ENCODE measurements around the gene LRRC75A. TPM values are rescaled to one million over a fixed set of nuclear protein-coding genes. Genes with fewer than 3 reads are reported as not detected.
"Not testable (repeated sequence)": the region's sequence is repeated elsewhere in the genome, so short reads cannot be mapped to it uniquely, and the experiment has no call there.

The LRRC75A gene
- total and polyA plus RNA-seq, 2 of the 8 experiments (the other 6 are each of a cell fraction or from before 2014, with no cell fraction given), result 9.7 to 9.9 TPM

DNA sequence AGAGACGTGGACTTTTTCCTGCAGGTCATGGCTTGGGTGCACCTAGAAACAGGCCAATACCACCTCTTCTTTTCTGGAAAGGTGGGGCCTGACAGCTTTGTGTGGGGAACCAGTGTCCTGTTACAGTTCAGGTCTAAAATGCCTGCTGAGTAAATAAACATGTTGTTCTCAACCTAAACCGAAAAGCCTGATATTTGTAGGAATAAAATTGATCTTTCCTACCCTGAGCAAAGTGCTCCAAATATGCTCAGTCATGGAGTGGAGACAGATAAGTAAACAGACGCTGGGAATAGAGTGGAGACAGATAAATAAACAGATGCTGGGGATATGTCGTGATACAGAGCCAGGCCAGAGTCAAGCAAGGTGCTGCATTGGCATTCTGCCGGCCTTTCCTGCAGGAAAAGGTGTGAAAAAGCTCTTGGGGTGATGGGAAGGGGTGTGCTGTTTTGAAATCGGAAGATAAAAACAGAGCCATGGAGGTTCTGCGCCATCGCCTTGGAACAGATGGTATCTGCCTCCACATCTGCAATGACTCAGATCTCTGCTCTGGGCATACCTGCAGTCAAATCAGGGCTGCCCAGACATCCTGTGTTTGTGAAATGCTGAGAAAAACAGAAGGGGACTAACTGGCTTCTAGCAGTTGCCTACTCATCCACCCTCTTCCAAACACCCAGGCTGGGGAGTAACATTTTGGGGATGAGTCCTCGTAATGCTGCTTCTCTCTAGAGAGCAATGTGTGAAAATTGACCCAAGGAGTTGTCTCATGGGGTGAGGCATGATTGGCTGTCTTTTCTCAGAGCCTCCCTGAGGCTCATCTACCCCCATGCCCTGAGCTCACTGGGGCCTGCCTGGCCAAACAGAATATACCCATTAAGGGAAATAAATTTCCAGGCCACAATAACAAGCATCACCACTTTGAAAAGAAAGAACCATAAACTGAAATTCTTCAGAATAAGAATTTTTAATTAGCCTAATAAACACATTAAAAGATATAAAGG is 93.4 kb downstream of the LRRC75A start (continued):
- no peak for TF ChIP-seq NANOG (IDR thresholded peaks at IDR 0.05; ENCODE audit: insufficient read depth, low read depth, low read length, poor library complexity, severe bottlenecking)
- no peak for TF ChIP-seq TBP (IDR thresholded peaks at IDR 0.05; ENCODE audit: low read depth, low read length)
- no peak for TF ChIP-seq SAP30 (IDR thresholded peaks at IDR 0.05; ENCODE audit: insufficient read depth, insufficient replicate concordance, low read length)

DNA sequence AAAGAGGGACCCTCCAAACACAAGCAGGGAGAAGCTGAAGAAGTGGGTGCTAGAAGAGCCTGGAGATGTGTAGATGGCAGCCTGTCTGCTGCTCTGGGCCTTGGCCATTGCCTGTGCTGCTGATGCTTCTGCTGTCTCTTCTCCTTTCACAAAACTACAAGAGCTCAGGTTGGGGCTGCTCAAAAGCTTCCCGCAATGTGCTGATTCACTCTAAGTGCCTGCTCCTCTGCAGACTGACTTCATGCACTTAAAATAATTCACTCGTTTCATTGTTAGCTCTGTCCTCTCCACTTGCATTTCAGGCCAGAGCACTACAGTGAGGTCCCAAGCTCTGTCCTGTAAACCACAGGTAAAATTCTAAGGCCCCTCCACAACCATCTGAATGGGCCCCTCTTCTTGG is 95.3 kb downstream of the LRRC75A start:
- not testable (repeated sequence) for H3K27ac ChIP-seq (ENCODE audit: low read depth, low read length); H3K79me1 ChIP-seq (ENCODE audit: low read depth, low read length); H2BK120ac ChIP-seq (replicated peaks; ENCODE audit: low read depth, low read length); H3K9ac ChIP-seq (replicated peaks in 1 of 4; ENCODE audit: extremely low read depth in 1 of 4, low read depth in 3 of 4, low read length in 3 of 4); H3K14ac ChIP-seq (ENCODE audit: insufficient read length); FAIRE-seq; DNase-seq (ENCODE audit: low read depth in 1 of 2, low spot score in 2 of 2); H2AFZ ChIP-seq (ENCODE audit: low read length); H3K9me3 ChIP-seq (ENCODE audit: insufficient read depth in 2 of 2, low read depth in 1 of 2, low read length in 1 of 2); H3K18ac ChIP-seq (ENCODE audit: extremely low read depth, low read length); H3K23ac ChIP-seq (ENCODE audit: insufficient read length); H2BK5ac ChIP-seq (ENCODE audit: low read depth, low read length); H3K36me3 ChIP-seq (ENCODE audit: control insufficient read depth in 2 of 4, insufficient read depth in 4 of 4, low read length in 3 of 4); H4K5ac ChIP-seq (ENCODE audit: insufficient read length, low read depth, low read length); H3K4me3 ChIP-seq (ENCODE audit: extremely low read depth in 1 of 4, insufficient read depth in 2 of 4, low read depth in 3 of 4, low read length in 4 of 4); H2BK12ac ChIP-seq (ENCODE audit: low read depth, low read length); H3K79me2 ChIP-seq (ENCODE audit: control insufficient read depth in 1 of 2, insufficient read depth in 2 of 2, low read length in 2 of 2); H3K56ac ChIP-seq (replicated peaks; ENCODE audit: insufficient read length, low read depth, low read length); H4K91ac ChIP-seq (replicated peaks; ENCODE audit: insufficient read length, low read length); H4K20me1 ChIP-seq (replicated peaks in 1 of 2; ENCODE audit: control insufficient read depth in 1 of 2, insufficient read depth in 2 of 2, low read length in 2 of 2); H2BK15ac ChIP-seq (ENCODE audit: low read length); H3K4ac ChIP-seq (replicated peaks; ENCODE audit: insufficient read length, low read depth, low read length); H3K23me2 ChIP-seq (ENCODE audit: low read depth, low read length); H2AK5ac ChIP-seq (ENCODE audit: low read depth, low read length); H3K27me3 ChIP-seq (replicated peaks in 1 of 4; ENCODE audit: control insufficient read depth in 3 of 4, extremely low read depth in 1 of 4, insufficient read depth in 3 of 4, low read length in 3 of 4); H2BK20ac ChIP-seq (ENCODE audit: low read length); H3K4me2 ChIP-seq (ENCODE audit: insufficient read depth in 1 of 2, low read depth in 2 of 2, low read length in 2 of 2); H4K8ac ChIP-seq (ENCODE audit: extremely low read depth, insufficient read depth, low read length); H3K4me1 ChIP-seq (replicated peaks in 1 of 4; ENCODE audit: control insufficient read depth in 3 of 4, insufficient read depth in 4 of 4, low read length in 3 of 4)
- POLR2A ChIA-PET (ENCODE audit: partially characterized antibody), result interaction anchor here (1.1 to 4.2 kb wide), 3 partner anchors 11 to 47 kb away, joined by 4 to 12 read pairs (median 7); partner anchors contain the start of gene UBB
- CTCF ChIA-PET (ENCODE audit: partially characterized antibody), result interaction anchor here (0.6 to 2.3 kb wide), 4 partner anchors 9 to 123 kb away, joined by 3 to 10 read pairs (median 4); partner anchors contain the start of gene TRPV2
- WGBS, 2 experiments (ENCODE audit: extremely low coverage in 1 of 2, insufficient coverage in 1 of 2, insufficient read length in 1 of 2, insufficient replicate concordance in 2 of 2, low coverage in 1 of 2, low lambda C conversion rate in 2 of 2, missing lambda C conversion rate in 1 of 2), result 85% methylated on average over 2 of the region's 2 CpGs; no CpG with 5 or more reads in 1 of the 2 experiments

Data from H1 (cell line).